WTC11 (cell line): ENCODE data around the gene MRPL14. TPM values are rescaled to one million over a fixed set of nuclear protein-coding genes. Genes with fewer than 3 reads are reported as not detected.

ENCODE experiments used
- ATAC-seq: fragments of 200-7000 bp; cut with Tn5 transposase; 2 replicates; pipeline ENCODE4 v1.10.0; 2021; ENCODE audit warnings: mild to moderate bottlenecking, moderate library complexity
- CTCF ChIA-PET: fragments of 300-600 bp; sonication (Branson Sonifier 250); formaldehyde crosslinking; loops from one replicate; lab custom pipeline; 2021; ENCODE audit warnings: antibody characterized with exemption; lab: Charles Lee
- POLR2A ChIA-PET: fragments of 350-600 bp; sonication (Branson Sonifier 250); formaldehyde crosslinking; loops from one replicate; lab custom pipeline; 2021; ENCODE audit warnings: antibody characterized with exemption; lab: Charles Lee
- DNase-seq: peaks from one replicate; pipeline ENCODE4 v3.0.0; 2021; ENCODE audit warnings: low spot score
- H3K27ac Mint-ChIP-seq: 2 replicates; pipeline ENCODE4 v1.8.0; 2021; ENCODE audit warnings: mixed read lengths
- H3K27me3 Mint-ChIP-seq: 2 replicates; pipeline ENCODE4 v1.8.0; 2021; ENCODE audit warnings: low read depth, mild to moderate bottlenecking, moderate library complexity, mixed read lengths
- H3K36me3 Mint-ChIP-seq: 2 replicates; pipeline ENCODE4 v1.8.0; 2021; ENCODE audit warnings: mixed read lengths
- H3K4me1 Mint-ChIP-seq: 2 replicates; pipeline ENCODE4 v1.8.0; 2022; ENCODE audit warnings: mixed read lengths
- H3K4me3 Mint-ChIP-seq: 2 replicates; pipeline ENCODE4 v1.8.0; 2021; ENCODE audit warnings: mild to moderate bottlenecking, moderate library complexity, mixed read lengths
- H3K9me3 Mint-ChIP-seq: 2 replicates; pipeline ENCODE4 v1.8.0; 2021; ENCODE audit warnings: mixed read lengths
- ATF2 ChIP-seq: sonication (generic); formaldehyde crosslinking; IDR thresholded peaks from 2 replicates; pipeline ENCODE4 v1.8.1; 2022; ENCODE audit warnings: low read depth, missing genetic modification reagents, borderline replicate concordance
- CBFB ChIP-seq: sonication (generic); formaldehyde crosslinking; IDR thresholded peaks from 2 replicates; pipeline ENCODE4 v1.8.1; 2022; ENCODE audit warnings: mild to moderate bottlenecking, low read depth, missing genetic modification reagents
- CREB1 ChIP-seq: sonication (generic); formaldehyde crosslinking; IDR thresholded peaks from 2 replicates; pipeline ENCODE4 v1.8.0; 2023; ENCODE audit warnings: mild to moderate bottlenecking, missing genetic modification reagents
- GABPB1 ChIP-seq: sonication (generic); formaldehyde crosslinking; IDR thresholded peaks from 2 replicates; pipeline ENCODE4 v1.8.1; 2023; ENCODE audit warnings: mild to moderate bottlenecking, missing genetic modification reagents
- NFATC4 ChIP-seq: fragments of 250-450 bp; sonication (Bioruptor Pico); IDR thresholded peaks from 2 replicates; pipeline ENCODE4 v1.9.0; 2021; ENCODE audit warnings: mild to moderate bottlenecking
- PRRX2 ChIP-seq: fragments of 250-450 bp; sonication (Bioruptor Pico); IDR thresholded peaks from 2 replicates; pipeline ENCODE4 v1.8.0; 2021; ENCODE audit warnings: mild to moderate bottlenecking
- SMAD4 ChIP-seq: sonication (generic); formaldehyde crosslinking; IDR thresholded peaks from 2 replicates; pipeline ENCODE4 v1.8.0; 2022; ENCODE audit warnings: mild to moderate bottlenecking, missing genetic modification reagents
- TP53 ChIP-seq: sonication (generic); formaldehyde crosslinking; IDR thresholded peaks from 2 replicates; pipeline ENCODE4 v1.8.1; 2023; ENCODE audit warnings: mild to moderate bottlenecking, missing genetic modification reagents
- USF2 ChIP-seq: sonication (generic); formaldehyde crosslinking; IDR thresholded peaks from 2 replicates; pipeline ENCODE4 v1.8.1; 2023; ENCODE audit warnings: mild to moderate bottlenecking, missing genetic modification reagents, moderate library complexity
- ZBTB21 ChIP-seq: sonication (generic); formaldehyde crosslinking; IDR thresholded peaks from 2 replicates; pipeline ENCODE4 v1.8.1; 2023; ENCODE audit warnings: mild to moderate bottlenecking, missing genetic modification reagents, borderline replicate concordance
- ZNF121 ChIP-seq: sonication (generic); formaldehyde crosslinking; IDR thresholded peaks from 2 replicates; pipeline ENCODE4 v1.8.0; 2023; ENCODE audit warnings: missing genetic modification reagents
- ZNF138 ChIP-seq: sonication (generic); formaldehyde crosslinking; conservative IDR thresholded peaks from 2 replicates; pipeline ENCODE4 v1.8.1; 2022; ENCODE audit warnings: mild to moderate bottlenecking, moderate library complexity, missing genetic modification reagents
- ZNF396 ChIP-seq: fragments of 250-450 bp; sonication (Bioruptor Pico); IDR thresholded peaks from 2 replicates; pipeline ENCODE4 v1.8.0; 2021; ENCODE audit warnings: mild to moderate bottlenecking, moderate library complexity, borderline replicate concordance
- total RNA-seq: library from RNA; stranded (reverse); gene quantifications from 3 replicates; pipeline ENCODE4 v1.2.3, GENCODE V29; 2021
- TF ChIP-seq, protein P1 (sequence below): sonication (generic); formaldehyde crosslinking; IDR thresholded peaks from 2 replicates; pipeline ENCODE4 v1.8.0; 2022; ENCODE audit warnings: mild to moderate bottlenecking, missing genetic modification reagents
- TF ChIP-seq, protein P2 (sequence below): sonication (generic); formaldehyde crosslinking; IDR thresholded peaks from 2 replicates; pipeline ENCODE4 v1.8.1; 2023; ENCODE audit warnings: mild to moderate bottlenecking, missing genetic modification reagents
- TF ChIP-seq, protein P3 (sequence below): sonication (generic); formaldehyde crosslinking; IDR thresholded peaks from 2 replicates; pipeline ENCODE4 v1.8.1; 2023; ENCODE audit warnings: mild to moderate bottlenecking, missing genetic modification reagents, borderline replicate concordance
- TF ChIP-seq, protein P4 (sequence below): fragments of 250-450 bp; sonication (Bioruptor Pico); IDR thresholded peaks from 2 replicates; pipeline ENCODE4 v1.9.0; 2021; ENCODE audit warnings: mild to moderate bottlenecking, borderline replicate concordance

MRPL14 gene
- total RNA-seq, 1 experiment from 2014 or later: 74.2 TPM

GRCh38 chr6:44094403-44095242 is 32.6 kb downstream of the MRPL14 start:
- CTCF ChIA-PET: interaction anchor here (0.8 to 2.5 kb wide), 6 partner anchors 16 to 308 kb away, joined by 3 to 18 read pairs (median 3); no protein-coding TSS in a partner anchor

DNA sequence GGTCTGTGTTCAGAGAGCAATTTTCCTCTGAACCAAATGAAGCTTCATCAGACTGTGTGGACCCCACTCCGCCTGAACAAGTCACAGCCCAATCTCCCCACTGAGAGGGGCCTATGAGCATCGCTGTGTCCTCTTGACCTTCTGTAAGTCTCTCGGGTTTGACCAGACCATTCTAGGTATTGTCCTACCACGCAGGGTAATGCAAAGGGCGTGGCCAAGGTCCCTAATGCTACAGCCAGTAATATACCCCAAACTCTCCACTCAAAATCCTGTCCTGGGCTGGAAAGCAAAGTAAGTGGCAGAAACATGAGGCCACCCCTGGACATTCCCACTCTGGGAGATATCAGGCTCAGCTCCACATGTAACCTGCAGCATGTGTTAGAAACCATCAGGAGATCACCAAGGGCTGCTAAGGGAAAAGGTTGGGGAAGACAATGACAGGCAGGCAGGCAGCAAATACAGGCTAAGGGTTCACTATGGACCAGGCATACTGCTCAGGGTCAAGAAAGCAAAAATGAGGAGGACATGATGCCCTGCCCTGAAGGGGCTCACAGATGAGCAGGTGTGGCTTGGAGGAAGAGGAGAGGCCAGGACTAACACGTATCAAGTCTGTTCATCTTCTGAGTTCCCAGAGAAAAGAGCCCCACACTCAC is 33.4 kb downstream of the MRPL14 start:
- Mint-ChIP-seq H3K9me3 (no peaks in the 10 kb centered on the region), H3K4me3 (no peak overlapping the region), H3K27ac (no peak overlapping the region), H3K4me1 (no peaks in the 10 kb centered on the region), H3K27me3 (no peaks in the 10 kb centered on the region), H3K36me3 (peaks cover 4% of the 10 kb centered on the region; the same call in 1 of the 2 replicates)
- DNase-seq (no peak), ATAC-seq (no peak)
- ChIA-PET CTCF (interaction anchor here (0.6 to 3.7 kb wide), 4 partner anchors 15 to 307 kb away, joined by 3 to 12 read pairs (median 4); no protein-coding TSS in a partner anchor), POLR2A (interaction anchor here (0.7 kb wide), 1 partner anchor 601 kb away, joined by 4 read pairs; no protein-coding TSS in a partner anchor)
- no peak for TF ChIP-seq SMAD4
- no peak for TF ChIP-seq CBFB
- TF ChIP-seq ATF2 (CRISPR knock-in tag): no peak
- TF ChIP-seq, protein P1, sequence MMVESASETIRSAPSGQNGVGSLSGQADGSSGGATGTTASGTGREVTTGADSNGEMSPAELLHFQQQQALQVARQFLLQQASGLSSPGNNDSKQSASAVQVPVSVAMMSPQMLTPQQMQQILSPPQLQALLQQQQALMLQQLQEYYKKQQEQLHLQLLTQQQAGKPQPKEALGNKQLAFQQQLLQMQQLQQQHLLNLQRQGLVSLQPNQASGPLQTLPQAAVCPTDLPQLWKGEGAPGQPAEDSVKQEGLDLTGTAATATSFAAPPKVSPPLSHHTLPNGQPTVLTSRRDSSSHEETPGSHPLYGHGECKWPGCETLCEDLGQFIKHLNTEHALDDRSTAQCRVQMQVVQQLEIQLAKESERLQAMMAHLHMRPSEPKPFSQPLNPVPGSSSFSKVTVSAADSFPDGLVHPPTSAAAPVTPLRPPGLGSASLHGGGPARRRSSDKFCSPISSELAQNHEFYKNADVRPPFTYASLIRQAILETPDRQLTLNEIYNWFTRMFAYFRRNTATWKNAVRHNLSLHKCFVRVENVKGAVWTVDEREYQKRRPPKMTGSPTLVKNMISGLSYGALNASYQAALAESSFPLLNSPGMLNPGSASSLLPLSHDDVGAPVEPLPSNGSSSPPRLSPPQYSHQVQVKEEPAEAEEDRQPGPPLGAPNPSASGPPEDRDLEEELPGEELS (CRISPR knock-in tag): no peak
- TF ChIP-seq ZNF396 (CRISPR knock-in tag): no peak
- no peak for TF ChIP-seq ZNF138 (CRISPR knock-in tag)
- no peak for TF ChIP-seq PRRX2 (CRISPR knock-in tag)
- TF ChIP-seq NFATC4 (CRISPR knock-in tag): no peak
- TF ChIP-seq, protein P2, sequence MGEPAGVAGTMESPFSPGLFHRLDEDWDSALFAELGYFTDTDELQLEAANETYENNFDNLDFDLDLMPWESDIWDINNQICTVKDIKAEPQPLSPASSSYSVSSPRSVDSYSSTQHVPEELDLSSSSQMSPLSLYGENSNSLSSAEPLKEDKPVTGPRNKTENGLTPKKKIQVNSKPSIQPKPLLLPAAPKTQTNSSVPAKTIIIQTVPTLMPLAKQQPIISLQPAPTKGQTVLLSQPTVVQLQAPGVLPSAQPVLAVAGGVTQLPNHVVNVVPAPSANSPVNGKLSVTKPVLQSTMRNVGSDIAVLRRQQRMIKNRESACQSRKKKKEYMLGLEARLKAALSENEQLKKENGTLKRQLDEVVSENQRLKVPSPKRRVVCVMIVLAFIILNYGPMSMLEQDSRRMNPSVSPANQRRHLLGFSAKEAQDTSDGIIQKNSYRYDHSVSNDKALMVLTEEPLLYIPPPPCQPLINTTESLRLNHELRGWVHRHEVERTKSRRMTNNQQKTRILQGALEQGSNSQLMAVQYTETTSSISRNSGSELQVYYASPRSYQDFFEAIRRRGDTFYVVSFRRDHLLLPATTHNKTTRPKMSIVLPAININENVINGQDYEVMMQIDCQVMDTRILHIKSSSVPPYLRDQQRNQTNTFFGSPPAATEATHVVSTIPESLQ (CRISPR knock-in tag): no peak
- TF ChIP-seq, protein P3, sequence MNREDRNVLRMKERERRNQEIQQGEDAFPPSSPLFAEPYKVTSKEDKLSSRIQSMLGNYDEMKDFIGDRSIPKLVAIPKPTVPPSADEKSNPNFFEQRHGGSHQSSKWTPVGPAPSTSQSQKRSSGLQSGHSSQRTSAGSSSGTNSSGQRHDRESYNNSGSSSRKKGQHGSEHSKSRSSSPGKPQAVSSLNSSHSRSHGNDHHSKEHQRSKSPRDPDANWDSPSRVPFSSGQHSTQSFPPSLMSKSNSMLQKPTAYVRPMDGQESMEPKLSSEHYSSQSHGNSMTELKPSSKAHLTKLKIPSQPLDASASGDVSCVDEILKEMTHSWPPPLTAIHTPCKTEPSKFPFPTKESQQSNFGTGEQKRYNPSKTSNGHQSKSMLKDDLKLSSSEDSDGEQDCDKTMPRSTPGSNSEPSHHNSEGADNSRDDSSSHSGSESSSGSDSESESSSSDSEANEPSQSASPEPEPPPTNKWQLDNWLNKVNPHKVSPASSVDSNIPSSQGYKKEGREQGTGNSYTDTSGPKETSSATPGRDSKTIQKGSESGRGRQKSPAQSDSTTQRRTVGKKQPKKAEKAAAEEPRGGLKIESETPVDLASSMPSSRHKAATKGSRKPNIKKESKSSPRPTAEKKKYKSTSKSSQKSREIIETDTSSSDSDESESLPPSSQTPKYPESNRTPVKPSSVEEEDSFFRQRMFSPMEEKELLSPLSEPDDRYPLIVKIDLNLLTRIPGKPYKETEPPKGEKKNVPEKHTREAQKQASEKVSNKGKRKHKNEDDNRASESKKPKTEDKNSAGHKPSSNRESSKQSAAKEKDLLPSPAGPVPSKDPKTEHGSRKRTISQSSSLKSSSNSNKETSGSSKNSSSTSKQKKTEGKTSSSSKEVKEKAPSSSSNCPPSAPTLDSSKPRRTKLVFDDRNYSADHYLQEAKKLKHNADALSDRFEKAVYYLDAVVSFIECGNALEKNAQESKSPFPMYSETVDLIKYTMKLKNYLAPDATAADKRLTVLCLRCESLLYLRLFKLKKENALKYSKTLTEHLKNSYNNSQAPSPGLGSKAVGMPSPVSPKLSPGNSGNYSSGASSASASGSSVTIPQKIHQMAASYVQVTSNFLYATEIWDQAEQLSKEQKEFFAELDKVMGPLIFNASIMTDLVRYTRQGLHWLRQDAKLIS (CRISPR knock-in tag): no peak

More at GRCh38 chr6:44094403-44095242, 32.6 kb downstream of the MRPL14 start:
- no peak for TF ChIP-seq ZNF121 (CRISPR knock-in tag)
- TF ChIP-seq ZBTB21: no peak
- TF ChIP-seq ZNF138 (CRISPR knock-in tag): no peak
- TF ChIP-seq, protein P4, sequence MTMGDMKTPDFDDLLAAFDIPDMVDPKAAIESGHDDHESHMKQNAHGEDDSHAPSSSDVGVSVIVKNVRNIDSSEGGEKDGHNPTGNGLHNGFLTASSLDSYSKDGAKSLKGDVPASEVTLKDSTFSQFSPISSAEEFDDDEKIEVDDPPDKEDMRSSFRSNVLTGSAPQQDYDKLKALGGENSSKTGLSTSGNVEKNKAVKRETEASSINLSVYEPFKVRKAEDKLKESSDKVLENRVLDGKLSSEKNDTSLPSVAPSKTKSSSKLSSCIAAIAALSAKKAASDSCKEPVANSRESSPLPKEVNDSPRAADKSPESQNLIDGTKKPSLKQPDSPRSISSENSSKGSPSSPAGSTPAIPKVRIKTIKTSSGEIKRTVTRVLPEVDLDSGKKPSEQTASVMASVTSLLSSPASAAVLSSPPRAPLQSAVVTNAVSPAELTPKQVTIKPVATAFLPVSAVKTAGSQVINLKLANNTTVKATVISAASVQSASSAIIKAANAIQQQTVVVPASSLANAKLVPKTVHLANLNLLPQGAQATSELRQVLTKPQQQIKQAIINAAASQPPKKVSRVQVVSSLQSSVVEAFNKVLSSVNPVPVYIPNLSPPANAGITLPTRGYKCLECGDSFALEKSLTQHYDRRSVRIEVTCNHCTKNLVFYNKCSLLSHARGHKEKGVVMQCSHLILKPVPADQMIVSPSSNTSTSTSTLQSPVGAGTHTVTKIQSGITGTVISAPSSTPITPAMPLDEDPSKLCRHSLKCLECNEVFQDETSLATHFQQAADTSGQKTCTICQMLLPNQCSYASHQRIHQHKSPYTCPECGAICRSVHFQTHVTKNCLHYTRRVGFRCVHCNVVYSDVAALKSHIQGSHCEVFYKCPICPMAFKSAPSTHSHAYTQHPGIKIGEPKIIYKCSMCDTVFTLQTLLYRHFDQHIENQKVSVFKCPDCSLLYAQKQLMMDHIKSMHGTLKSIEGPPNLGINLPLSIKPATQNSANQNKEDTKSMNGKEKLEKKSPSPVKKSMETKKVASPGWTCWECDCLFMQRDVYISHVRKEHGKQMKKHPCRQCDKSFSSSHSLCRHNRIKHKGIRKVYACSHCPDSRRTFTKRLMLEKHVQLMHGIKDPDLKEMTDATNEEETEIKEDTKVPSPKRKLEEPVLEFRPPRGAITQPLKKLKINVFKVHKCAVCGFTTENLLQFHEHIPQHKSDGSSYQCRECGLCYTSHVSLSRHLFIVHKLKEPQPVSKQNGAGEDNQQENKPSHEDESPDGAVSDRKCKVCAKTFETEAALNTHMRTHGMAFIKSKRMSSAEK (CRISPR knock-in tag): no peak
- TF ChIP-seq GABPB1: peak; percentile 60; the same call in 1 of the 2 replicates
- TF ChIP-seq CREB1 (CRISPR knock-in tag): no peak
- no peak for TF ChIP-seq TP53 (CRISPR knock-in tag)
- TF ChIP-seq USF2 (CRISPR knock-in tag): no peak
- TF ChIP-seq, all 79 proteins: peak for 1
- DNase-seq: no peak
- no peaks in the 10 kb centered on the region for H3K27me3 Mint-ChIP-seq
- H3K9me3 Mint-ChIP-seq: no peaks in the 10 kb centered on the region
- ATAC-seq: no peak
- POLR2A ChIA-PET: no interaction called here
- H3K36me3 Mint-ChIP-seq: peaks cover 9% of the 10 kb centered on the region; the same call in 1 of the 2 replicates
- no peak overlapping the region for H3K4me3 Mint-ChIP-seq
- no peak overlapping the region; the same call in 1 of the 2 replicates for H3K27ac Mint-ChIP-seq
- H3K4me1 Mint-ChIP-seq: no peaks in the 10 kb centered on the region
